SK-N-SH (cell line): ENCODE measurements around the gene TAB2. TPM values are rescaled to one million over a fixed set of nuclear protein-coding genes. Genes with fewer than 3 reads are reported as not detected.

ENCODE experiments used
- CTCF ChIA-PET: fragments of 300-600, 350-600 bp; formaldehyde crosslinking; extraction: SDS; loops from one replicate; lab custom pipeline; 2021; lab: Yijun Ruan, JAX
- POLR2A ChIA-PET: fragments of 350-600 bp; sonication (Branson Sonifier 250); formaldehyde crosslinking; extraction: SDS; loops from one replicate; lab custom pipeline; 2020; ENCODE audit warnings: antibody characterized with exemption, inconsistent platforms; lab: Yijun Ruan, JAX
- DNase-seq: peaks from one replicate; pipeline ENCODE4 v3.0.0; 2012
- H2AFZ ChIP-seq: fragments of 200-600 bp; sonication (generic); 2 replicates; pipeline ENCODE4 v1.8.1; 2016; ENCODE audit warnings: antibody characterized with exemption, mild to moderate bottlenecking, low read depth
- H3F3A ChIP-seq: fragments of 200-600 bp; sonication (generic); replicated peaks from 2 replicates; pipeline ENCODE3; 2016; ENCODE audit warnings: antibody characterized with exemption, mild to moderate bottlenecking; ENCODE audit not compliant: insufficient read depth
- H3K27ac ChIP-seq, 2 experiments: fragments of 200-500 bp in 1 of 2; fragments of 200-600 bp in 1 of 2; sonication (Bioruptor generic) in 1 of 2; sonication (generic), shearing (Covaris generic) in 1 of 2; 2 replicates each; pipeline versions ENCODE4 v1.5.1 to v1.6.1; 2014 to 2016; ENCODE audit warnings: low read depth in 2 of 2, inconsistent platforms in 1 of 2, low read length in 1 of 2, mild to moderate bottlenecking in 1 of 2, mixed read lengths in 1 of 2
- H3K27me3 ChIP-seq: fragments of 200-600 bp; sonication (generic), shearing (Covaris generic); 2 replicates; pipeline ENCODE4 v1.6.1; 2016; ENCODE audit warnings: mixed run types; ENCODE audit not compliant: insufficient read depth
- H3K36me3 ChIP-seq, 2 experiments: fragments of 200-500 bp in 1 of 2; fragments of 200-600 bp in 1 of 2; sonication (Bioruptor generic) in 1 of 2; sonication (generic) in 1 of 2; replicated peaks in 1 of 2; 2 replicates each; pipeline versions ENCODE3 to v1.5.1; 2014 to 2016; ENCODE audit warnings: low read length in 1 of 2, mild to moderate bottlenecking in 1 of 2; ENCODE audit not compliant: insufficient read depth in 2 of 2, control insufficient read depth in 1 of 2
- H3K4me1 ChIP-seq, 2 experiments: fragments of 200-500 bp in 1 of 2; fragments of 200-600 bp in 1 of 2; sonication (Bioruptor generic) in 1 of 2; sonication (generic), shearing (Covaris generic) in 1 of 2; 2 replicates each; pipeline versions ENCODE4 v1.5.1 to v1.6.1; 2014 to 2016; ENCODE audit warnings: low read depth in 1 of 2, low read length in 1 of 2, mixed run types in 1 of 2; ENCODE audit not compliant: insufficient read depth in 2 of 2, control insufficient read depth in 1 of 2
- H3K4me2 ChIP-seq: fragments of 200-600 bp; sonication (generic), shearing (Covaris generic); 2 replicates; pipeline ENCODE4 v1.6.1; 2017; ENCODE audit warnings: mixed run types
- H3K4me3 ChIP-seq, 2 experiments: fragments of 200-500 bp in 1 of 2; fragments of 200-600 bp in 1 of 2; sonication (Bioruptor generic) in 1 of 2; sonication (generic), shearing (Covaris generic) in 1 of 2; 2 replicates each; pipeline versions ENCODE4 v1.5.1 to v1.8.1; 2014 to 2016; ENCODE audit warnings: low read depth in 2 of 2, inconsistent platforms in 1 of 2, low read length in 1 of 2, mild to moderate bottlenecking in 1 of 2, mixed read lengths in 1 of 2, moderate library complexity in 1 of 2
- H3K79me2 ChIP-seq: fragments of 200-600 bp; sonication (generic); 2 replicates; pipeline ENCODE4 v1.8.1; 2017; ENCODE audit warnings: mild to moderate bottlenecking; ENCODE audit not compliant: insufficient read depth
- H3K9ac ChIP-seq: fragments of 200-600 bp; sonication (generic); 2 replicates; pipeline ENCODE4 v1.6.1; 2017; ENCODE audit warnings: mixed run types
- H3K9me2 ChIP-seq: fragments of 200-600 bp; sonication (generic); 2 replicates; pipeline ENCODE4 v1.6.1; 2017; ENCODE audit warnings: mixed run types
- H3K9me3 ChIP-seq: fragments of 200-600 bp; sonication (generic); 2 replicates; pipeline ENCODE4 v1.6.1; 2017; ENCODE audit warnings: mixed run types, mild to moderate bottlenecking, moderate library complexity
- H4K20me1 ChIP-seq: fragments of 200-600 bp; sonication (generic); 2 replicates; pipeline ENCODE4 v1.6.1; 2017; ENCODE audit warnings: mild to moderate bottlenecking, mixed run types; ENCODE audit not compliant: insufficient read depth
- EZH2phosphoT487 ChIP-seq: fragments of 200-600 bp; sonication (generic); IDR thresholded peaks from 2 replicates; pipeline ENCODE4 v1.6.1; 2017; ENCODE audit warnings: low read depth, mixed run types, mild to moderate bottlenecking, antibody characterized with exemption, moderate library complexity, borderline replicate concordance
- FOSL2 ChIP-seq: IDR thresholded peaks from 2 replicates; pipeline ENCODE4 v1.4.0; 2012; ENCODE audit warnings: low read depth, mild to moderate bottlenecking, moderate library complexity, borderline replicate concordance
- IRF3 ChIP-seq: fragments of 150-350 bp; IDR thresholded peaks from 2 replicates; pipeline ENCODE4 v1.6.1; 2016; ENCODE audit warnings: mild to moderate bottlenecking, low read depth, low read length
- MAX ChIP-seq: IDR thresholded peaks from 2 replicates; pipeline ENCODE4 v1.4.0; 2012; ENCODE audit warnings: low read depth
- RCOR1 ChIP-seq: fragments of 150-350 bp; IDR thresholded peaks from 2 replicates; pipeline ENCODE4 v1.6.1; 2017; ENCODE audit warnings: antibody characterized with exemption, low read length
- SIN3A ChIP-seq: IDR thresholded peaks from 2 replicates; pipeline ENCODE4 v1.6.1; 2012; ENCODE audit warnings: low read depth, mild to moderate bottlenecking, low read length, moderate library complexity, borderline replicate concordance
- SMC3 ChIP-seq: IDR thresholded peaks from 2 replicates; pipeline ENCODE4 v1.6.1; 2012; ENCODE audit warnings: low read depth, low read length, improper control_type of control experiment
- TCF12 ChIP-seq: IDR thresholded peaks from 2 replicates; pipeline ENCODE4 v1.4.0; 2012
- TEAD4 ChIP-seq: IDR thresholded peaks from 2 replicates; pipeline ENCODE4 v1.4.0; 2012; ENCODE audit warnings: mild to moderate bottlenecking, borderline replicate concordance; ENCODE audit not compliant: insufficient read depth
- USF1 ChIP-seq: IDR thresholded peaks from 2 replicates; pipeline ENCODE4 v1.4.0; 2012; ENCODE audit warnings: low read depth, borderline replicate concordance
- WGBS: methylation state at CpG from one replicate; pipeline ENCODE4 v1.1.6; 2017; ENCODE audit warnings: low lambda C conversion rate; 5-methylcytosine and 5-hydroxymethylcytosine counted together
- polyA plus RNA-seq, 3 experiments: library from polyadenylated mRNA; depleted of rRNA; stranded (reverse); fragments of >200 nt; gene quantifications; 2 replicates each; pipeline ENCODE4 v1.2.3, GENCODE V29; 2012
- TF ChIP-seq, protein P1 (sequence below): fragments of 200-600 bp; sonication (generic); IDR thresholded peaks from 2 replicates; pipeline ENCODE4 v1.6.1; 2017; ENCODE audit warnings: antibody characterized with exemption, mild to moderate bottlenecking, moderate library complexity

TAB2 gene
- polyA plus RNA-seq, 1 of the 3 experiments (the other 2 are of a cell fraction), result 24.4 TPM

DNA sequence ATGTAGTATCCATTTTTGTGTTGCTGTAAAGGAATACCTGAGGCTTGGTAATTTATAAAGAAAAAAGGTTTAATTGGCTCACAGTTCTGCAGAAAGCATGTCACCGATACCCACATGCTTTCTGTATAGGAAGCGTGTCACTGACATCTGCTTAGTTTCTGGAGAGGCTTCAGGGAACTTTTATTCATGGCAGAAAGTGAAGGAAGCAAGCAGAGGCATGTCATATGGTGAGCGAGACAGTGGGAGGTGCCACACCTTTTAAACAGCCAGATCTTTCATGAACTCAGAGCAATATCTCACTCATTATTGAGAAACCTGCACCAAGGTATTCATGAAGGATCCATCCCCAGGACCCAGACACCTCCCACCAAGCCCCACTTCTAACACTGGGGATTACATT is 86.0 kb downstream of the TAB2 start:
- TF ChIP-seq SIN3A, result no peak
- TF ChIP-seq SMC3, result no peak
- TF ChIP-seq USF1, result no peak
- TF ChIP-seq, all 33 proteins: peak for 0
- Histone ChIP-seq H3K27ac (no peak overlapping the region), H3K4me2 (no peak overlapping the region), H3K4me3 (no peak overlapping the region), H3K27me3 (no peaks in the 10 kb centered on the region), H3K36me3 (peaks cover 62 to 90% of the 10 kb centered on the region in 2 experiments), H3K4me1 (no peaks in the 10 kb centered on the region; a peak in 1 of 4 replicates), H3K9me2 (no peaks in the 10 kb centered on the region), H2AFZ (no peak overlapping the region), H3K9me3 (no peaks in the 10 kb centered on the region), H3K9ac (no peak overlapping the region), H3K79me2 (no peaks in the 10 kb centered on the region), H4K20me1 (no peaks in the 10 kb centered on the region), H3F3A (peaks cover 14% of the 10 kb centered on the region)
- DNase-seq, result no peak
- POLR2A ChIA-PET, result no interaction called here
- CTCF ChIA-PET, result interaction anchor here (0.6 kb wide), 1 partner anchor 9 kb away, joined by 4 read pairs; no protein-coding TSS in a partner anchor
- 100% methylated on average over 3 of the region's 3 CpGs for WGBS

DNA sequence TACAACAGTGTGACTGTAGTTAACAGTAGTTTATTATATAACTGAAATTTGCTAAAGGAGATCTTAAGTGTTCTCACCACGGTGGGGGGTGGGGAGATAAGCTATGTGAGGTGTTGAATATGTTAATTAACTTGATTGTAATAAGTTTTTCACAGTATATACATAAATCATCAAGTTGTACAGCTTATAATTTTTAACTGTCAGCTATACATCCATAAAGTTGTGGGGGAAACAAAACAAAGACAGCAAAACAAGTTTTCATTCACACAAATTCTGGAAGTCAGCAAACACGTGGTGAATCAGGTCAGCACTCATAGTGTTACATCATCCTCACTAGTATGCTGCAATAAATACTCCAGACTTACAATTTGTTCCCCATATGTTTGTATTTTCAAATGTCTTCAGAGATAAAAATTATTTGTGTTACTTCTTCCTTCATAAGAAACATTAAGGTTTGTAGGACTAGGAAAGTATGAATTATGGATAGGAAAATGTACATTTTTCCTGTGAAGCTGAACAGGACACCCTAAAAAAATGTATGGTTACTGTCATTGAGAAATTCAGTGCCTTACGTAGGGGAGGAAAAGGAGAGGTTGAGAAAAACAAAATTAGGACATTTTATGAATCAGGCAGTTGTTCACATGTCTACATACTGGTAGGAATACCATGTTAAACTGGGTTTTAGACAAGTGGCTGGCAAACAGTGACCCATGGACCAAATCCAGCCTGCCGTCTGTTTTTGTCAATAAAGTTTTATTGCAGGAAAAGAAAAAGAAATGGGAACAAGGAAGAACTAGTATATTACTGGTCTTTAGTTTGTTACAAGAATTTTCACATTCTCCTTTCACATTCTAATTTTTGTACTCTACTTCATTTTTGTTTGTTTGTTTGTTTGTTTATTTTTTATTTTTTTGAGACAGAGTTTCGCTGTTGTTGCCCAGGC is 88.6 kb downstream of the TAB2 start:
- Histone ChIP-seq H3K9ac (no peak overlapping the region), H3K4me2 (no peak overlapping the region), H3K79me2 (no peaks in the 10 kb centered on the region), H3K9me2 (no peaks in the 10 kb centered on the region)
- TF ChIP-seq EZH2phosphoT487 (no peak), MAX (no peak), TEAD4 (no peak), TCF12 (no peak), SIN3A (no peak)
- TF ChIP-seq, all 33 proteins: peak for 0
- 93% methylated on average over 5 of the region's 5 CpGs for WGBS
- peaks cover 63 to 87% of the 10 kb centered on the region in 2 experiments for H3K36me3 ChIP-seq
- no peaks in the 10 kb centered on the region for H3K27me3 ChIP-seq
- H3K4me3 ChIP-seq, result no peak overlapping the region
- H3K9me3 ChIP-seq, result no peaks in the 10 kb centered on the region
- H3F3A ChIP-seq, result peaks cover 18% of the 10 kb centered on the region
- no peaks in the 10 kb centered on the region for H4K20me1 ChIP-seq
- POLR2A ChIA-PET, result no interaction called here
- no peak overlapping the region for H3K27ac ChIP-seq
- CTCF ChIA-PET, result interaction anchor here (0.8 to 1.0 kb wide), 2 partner anchors 50 to 324 kb away, joined by 3 read pairs; no protein-coding TSS in a partner anchor
- H3K4me1 ChIP-seq, result no peaks in the 10 kb centered on the region; a peak in 1 of 4 replicates
- H2AFZ ChIP-seq, result no peak overlapping the region
- no peak for DNase-seq

DNA sequence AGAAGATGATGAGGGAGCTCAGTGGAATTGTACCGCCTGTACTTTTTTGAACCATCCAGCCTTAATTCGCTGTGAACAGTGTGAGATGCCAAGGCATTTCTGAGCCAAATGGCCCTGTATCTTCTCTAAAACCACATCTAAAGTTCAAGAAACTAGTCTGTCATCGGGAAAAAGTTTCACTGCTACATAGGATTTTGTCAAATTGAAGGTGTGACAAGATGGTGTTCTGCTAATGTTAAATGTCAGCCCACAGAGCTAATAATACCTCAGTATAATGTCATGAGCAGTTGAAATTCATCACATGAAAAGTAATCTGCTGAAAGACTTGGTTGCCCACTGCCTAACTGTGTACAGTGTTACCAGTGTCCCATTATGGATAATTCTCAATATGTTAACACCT is 92.1 kb downstream of the TAB2 start:
- no peak for TF ChIP-seq RCOR1
- no peak for TF ChIP-seq IRF3
- TF ChIP-seq FOSL2, result no peak
- TF ChIP-seq, protein P1, sequence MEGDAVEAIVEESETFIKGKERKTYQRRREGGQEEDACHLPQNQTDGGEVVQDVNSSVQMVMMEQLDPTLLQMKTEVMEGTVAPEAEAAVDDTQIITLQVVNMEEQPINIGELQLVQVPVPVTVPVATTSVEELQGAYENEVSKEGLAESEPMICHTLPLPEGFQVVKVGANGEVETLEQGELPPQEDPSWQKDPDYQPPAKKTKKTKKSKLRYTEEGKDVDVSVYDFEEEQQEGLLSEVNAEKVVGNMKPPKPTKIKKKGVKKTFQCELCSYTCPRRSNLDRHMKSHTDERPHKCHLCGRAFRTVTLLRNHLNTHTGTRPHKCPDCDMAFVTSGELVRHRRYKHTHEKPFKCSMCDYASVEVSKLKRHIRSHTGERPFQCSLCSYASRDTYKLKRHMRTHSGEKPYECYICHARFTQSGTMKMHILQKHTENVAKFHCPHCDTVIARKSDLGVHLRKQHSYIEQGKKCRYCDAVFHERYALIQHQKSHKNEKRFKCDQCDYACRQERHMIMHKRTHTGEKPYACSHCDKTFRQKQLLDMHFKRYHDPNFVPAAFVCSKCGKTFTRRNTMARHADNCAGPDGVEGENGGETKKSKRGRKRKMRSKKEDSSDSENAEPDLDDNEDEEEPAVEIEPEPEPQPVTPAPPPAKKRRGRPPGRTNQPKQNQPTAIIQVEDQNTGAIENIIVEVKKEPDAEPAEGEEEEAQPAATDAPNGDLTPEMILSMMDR, result no peak
- no peak for TF ChIP-seq TCF12
- no peak for DNase-seq
- no peaks in the 10 kb centered on the region for H3K9me2 ChIP-seq
- no peak overlapping the region for H3K27ac ChIP-seq
- H3K4me2 ChIP-seq, result no peak overlapping the region
- ChIA-PET POLR2A (no interaction called here), CTCF (interaction anchor here (1.8 kb wide), 1 partner anchor 23 kb away, joined by 5 read pairs; no protein-coding TSS in a partner anchor)
- H3K4me3 ChIP-seq, result no peak overlapping the region
- no peaks in the 10 kb centered on the region for H4K20me1 ChIP-seq
- H3K9me3 ChIP-seq, result no peaks in the 10 kb centered on the region
- no peak overlapping the region for H3K9ac ChIP-seq
- H3K36me3 ChIP-seq, result peaks cover 56 to 66% of the 10 kb centered on the region in 2 experiments
- 95% methylated on average over 3 of the region's 3 CpGs for WGBS
- H3K27me3 ChIP-seq, result no peaks in the 10 kb centered on the region
- H2AFZ ChIP-seq, result no peak overlapping the region
- H3K4me1 ChIP-seq, result no peaks in the 10 kb centered on the region; a peak in 1 of 4 replicates
- peaks cover 18% of the 10 kb centered on the region for H3F3A ChIP-seq
- no peaks in the 10 kb centered on the region for H3K79me2 ChIP-seq
